ENCODE measurements around the gene SDR42E2. TPM values are rescaled to one million over a fixed set of nuclear protein-coding genes. Genes with fewer than 3 reads are reported as not detected.
A peak's percentile ranks its signal among the peaks of the same experiment; 100 is the strongest.

SDR42E2 gene
- polyA plus RNA-seq, 1 of the 3 experiments (the other 2 are of a cell fraction): not detected

DNA sequence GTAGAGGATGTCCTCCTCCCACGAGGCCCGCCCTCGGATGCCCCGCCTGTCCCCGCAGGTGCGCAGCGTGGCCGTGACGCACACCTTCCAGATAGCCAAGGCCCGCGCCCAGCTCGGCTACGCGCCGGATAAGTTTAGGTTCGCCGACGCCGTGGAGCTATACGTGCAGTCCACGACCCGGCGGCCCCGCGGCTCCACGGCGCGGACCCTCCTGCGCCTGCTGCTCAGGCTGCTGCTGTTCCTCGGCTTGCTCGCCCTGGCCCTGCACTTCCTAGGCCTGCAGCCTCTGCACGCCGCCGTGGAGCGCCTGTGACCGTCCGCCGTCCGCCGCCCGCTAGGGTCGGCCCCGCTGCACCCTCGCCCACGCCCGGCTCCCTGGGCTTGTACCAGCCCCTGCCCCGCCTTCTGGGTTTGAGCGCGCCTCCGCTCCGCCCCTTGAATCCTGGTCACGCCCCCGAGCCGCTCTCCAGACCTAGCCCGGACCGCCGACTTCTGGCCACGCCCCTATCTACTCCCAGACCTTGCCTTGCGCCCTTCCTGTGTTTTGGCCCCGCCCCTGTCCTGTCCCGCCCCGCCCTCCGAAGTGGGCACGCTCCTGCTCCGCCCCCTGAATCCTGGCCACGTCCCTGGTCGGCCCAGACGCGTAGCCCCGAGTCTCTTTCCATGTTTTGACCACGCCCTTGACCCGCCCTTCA is 27.9 kb downstream of the SDR42E2 start (continued):
- TF ChIP-seq, protein P1, sequence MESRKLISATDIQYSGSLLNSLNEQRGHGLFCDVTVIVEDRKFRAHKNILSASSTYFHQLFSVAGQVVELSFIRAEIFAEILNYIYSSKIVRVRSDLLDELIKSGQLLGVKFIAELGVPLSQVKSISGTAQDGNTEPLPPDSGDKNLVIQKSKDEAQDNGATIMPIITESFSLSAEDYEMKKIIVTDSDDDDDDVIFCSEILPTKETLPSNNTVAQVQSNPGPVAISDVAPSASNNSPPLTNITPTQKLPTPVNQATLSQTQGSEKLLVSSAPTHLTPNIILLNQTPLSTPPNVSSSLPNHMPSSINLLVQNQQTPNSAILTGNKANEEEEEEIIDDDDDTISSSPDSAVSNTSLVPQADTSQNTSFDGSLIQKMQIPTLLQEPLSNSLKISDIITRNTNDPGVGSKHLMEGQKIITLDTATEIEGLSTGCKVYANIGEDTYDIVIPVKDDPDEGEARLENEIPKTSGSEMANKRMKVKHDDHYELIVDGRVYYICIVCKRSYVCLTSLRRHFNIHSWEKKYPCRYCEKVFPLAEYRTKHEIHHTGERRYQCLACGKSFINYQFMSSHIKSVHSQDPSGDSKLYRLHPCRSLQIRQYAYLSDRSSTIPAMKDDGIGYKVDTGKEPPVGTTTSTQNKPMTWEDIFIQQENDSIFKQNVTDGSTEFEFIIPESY (IDR thresholded peaks at IDR 0.05; ENCODE audit: borderline replicate concordance, low read depth): no peak

DNA sequence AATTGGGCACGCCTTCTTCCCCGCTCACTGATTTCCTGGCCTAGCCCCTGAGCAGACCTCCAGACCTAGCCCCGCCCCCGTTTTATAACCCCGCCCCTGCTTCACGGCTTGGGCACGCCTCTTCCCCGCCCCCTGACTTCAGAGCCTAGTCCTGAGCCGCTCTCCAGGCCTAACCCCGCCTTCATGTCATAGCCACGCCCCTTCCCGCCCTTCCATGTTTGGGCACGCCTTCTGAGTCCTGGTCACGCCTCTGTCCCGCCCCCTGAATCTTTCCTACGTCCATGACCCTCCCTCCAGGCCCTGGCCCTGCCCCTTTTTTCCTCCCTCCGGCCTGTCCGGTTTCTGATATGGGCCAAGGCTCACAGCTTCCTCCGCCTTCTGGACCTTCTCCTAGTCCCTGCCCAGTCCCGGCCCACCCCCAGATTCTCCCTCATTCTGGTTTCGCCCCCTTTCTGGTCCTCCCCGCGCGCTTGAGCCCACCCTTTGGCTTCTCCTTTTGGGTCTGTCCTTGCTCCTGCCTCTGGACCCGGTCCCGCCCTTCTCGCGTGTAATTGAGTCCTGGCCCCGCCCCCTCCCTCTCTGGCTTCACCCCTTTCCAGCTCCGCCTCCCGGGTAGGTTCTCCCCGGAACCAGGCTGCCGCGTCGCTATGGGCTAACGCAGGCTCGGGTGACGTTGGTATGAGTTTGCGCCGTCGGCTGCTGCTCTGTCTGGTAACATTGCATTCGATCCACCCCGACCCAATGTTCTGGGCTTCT is 28.6 kb downstream of the SDR42E2 start:
- Histone ChIP-seq H3K9me3 (no peaks in the 10 kb centered on the region), H3F3A (replicated peaks; ENCODE audit: insufficient read depth) (peaks cover 11% of the 10 kb centered on the region), H3K27me3 (ENCODE audit: insufficient read depth) (no peaks in the 10 kb centered on the region), H4K20me1 (ENCODE audit: insufficient read depth) (no peaks in the 10 kb centered on the region), H3K27ac (ENCODE audit: low read depth in 2 of 2, low read length in 1 of 2) (peak overlapping the region; percentile 85), H3K4me2 (peak overlapping the region; percentile 75), H3K9me2 (no peaks in the 10 kb centered on the region), H3K4me1 (ENCODE audit: control insufficient read depth in 1 of 2, insufficient read depth in 2 of 2, low read depth in 1 of 2, low read length in 1 of 2) (peaks cover 3 to 26% of the 10 kb centered on the region in 2 experiments; a peak in 2 of 4 replicates), H3K36me3 (replicated peaks in 1 of 2; ENCODE audit: control insufficient read depth in 1 of 2, insufficient read depth in 2 of 2, low read length in 1 of 2) (no peaks in the 10 kb centered on the region), H3K9ac (peak overlapping the region; percentile 73), H3K79me2 (ENCODE audit: insufficient read depth) (no peaks in the 10 kb centered on the region), H3K4me3 (ENCODE audit: low read depth in 2 of 2, low read length in 1 of 2) (peak overlapping the region; percentile 58 to 62), H2AFZ (ENCODE audit: low read depth) (peak overlapping the region; percentile 82)
- CTCF ChIA-PET: interaction anchor here (0.7 to 9.3 kb wide), 6 partner anchors 11 to 191 kb away, joined by 3 to 115 read pairs (median 4); partner anchors contain the start of genes PDZD9 and POLR3E
- TF ChIP-seq FOXM1 (IDR thresholded peaks at IDR 0.05; ENCODE audit: low read depth) (no peak), FOSL2 (IDR thresholded peaks at IDR 0.05; ENCODE audit: borderline replicate concordance, low read depth) (no peak), JUND (IDR thresholded peaks at IDR 0.05) (no peak), POLR2AphosphoS5 (IDR thresholded peaks at IDR 0.05; ENCODE audit: low read depth, low read length) (peak; percentile 77; the same call in 1 of the 2 replicates), FOXJ3 (CRISPR knock-in tag; IDR thresholded peaks at IDR 0.05) (no peak), GATA2 (CRISPR knock-in tag; IDR thresholded peaks at IDR 0.05) (no peak), ELF1 (IDR thresholded peaks at IDR 0.05) (peak; percentile 48; the same call in 1 of the 2 replicates), MXI1 (IDR thresholded peaks at IDR 0.05; ENCODE audit: low read depth, low read length) (0 out of 2 replicates have a peak, but pooled peaks have one; percentile 30), NRF1 (IDR thresholded peaks at IDR 0.05; ENCODE audit: low read depth, low read length) (peak; percentile 50)
- TF ChIP-seq, protein P1 (IDR thresholded peaks at IDR 0.05; ENCODE audit: borderline replicate concordance, low read depth): no peak
- TF ChIP-seq, protein P2, sequence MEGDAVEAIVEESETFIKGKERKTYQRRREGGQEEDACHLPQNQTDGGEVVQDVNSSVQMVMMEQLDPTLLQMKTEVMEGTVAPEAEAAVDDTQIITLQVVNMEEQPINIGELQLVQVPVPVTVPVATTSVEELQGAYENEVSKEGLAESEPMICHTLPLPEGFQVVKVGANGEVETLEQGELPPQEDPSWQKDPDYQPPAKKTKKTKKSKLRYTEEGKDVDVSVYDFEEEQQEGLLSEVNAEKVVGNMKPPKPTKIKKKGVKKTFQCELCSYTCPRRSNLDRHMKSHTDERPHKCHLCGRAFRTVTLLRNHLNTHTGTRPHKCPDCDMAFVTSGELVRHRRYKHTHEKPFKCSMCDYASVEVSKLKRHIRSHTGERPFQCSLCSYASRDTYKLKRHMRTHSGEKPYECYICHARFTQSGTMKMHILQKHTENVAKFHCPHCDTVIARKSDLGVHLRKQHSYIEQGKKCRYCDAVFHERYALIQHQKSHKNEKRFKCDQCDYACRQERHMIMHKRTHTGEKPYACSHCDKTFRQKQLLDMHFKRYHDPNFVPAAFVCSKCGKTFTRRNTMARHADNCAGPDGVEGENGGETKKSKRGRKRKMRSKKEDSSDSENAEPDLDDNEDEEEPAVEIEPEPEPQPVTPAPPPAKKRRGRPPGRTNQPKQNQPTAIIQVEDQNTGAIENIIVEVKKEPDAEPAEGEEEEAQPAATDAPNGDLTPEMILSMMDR (IDR thresholded peaks at IDR 0.05): no peak
- TF ChIP-seq, protein P3, sequence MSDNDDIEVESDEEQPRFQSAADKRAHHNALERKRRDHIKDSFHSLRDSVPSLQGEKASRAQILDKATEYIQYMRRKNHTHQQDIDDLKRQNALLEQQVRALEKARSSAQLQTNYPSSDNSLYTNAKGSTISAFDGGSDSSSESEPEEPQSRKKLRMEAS (IDR thresholded peaks at IDR 0.05; ENCODE audit: low read depth): peak; percentile 55; the same call in 1 of the 2 replicates
- TF ChIP-seq, protein P4, sequence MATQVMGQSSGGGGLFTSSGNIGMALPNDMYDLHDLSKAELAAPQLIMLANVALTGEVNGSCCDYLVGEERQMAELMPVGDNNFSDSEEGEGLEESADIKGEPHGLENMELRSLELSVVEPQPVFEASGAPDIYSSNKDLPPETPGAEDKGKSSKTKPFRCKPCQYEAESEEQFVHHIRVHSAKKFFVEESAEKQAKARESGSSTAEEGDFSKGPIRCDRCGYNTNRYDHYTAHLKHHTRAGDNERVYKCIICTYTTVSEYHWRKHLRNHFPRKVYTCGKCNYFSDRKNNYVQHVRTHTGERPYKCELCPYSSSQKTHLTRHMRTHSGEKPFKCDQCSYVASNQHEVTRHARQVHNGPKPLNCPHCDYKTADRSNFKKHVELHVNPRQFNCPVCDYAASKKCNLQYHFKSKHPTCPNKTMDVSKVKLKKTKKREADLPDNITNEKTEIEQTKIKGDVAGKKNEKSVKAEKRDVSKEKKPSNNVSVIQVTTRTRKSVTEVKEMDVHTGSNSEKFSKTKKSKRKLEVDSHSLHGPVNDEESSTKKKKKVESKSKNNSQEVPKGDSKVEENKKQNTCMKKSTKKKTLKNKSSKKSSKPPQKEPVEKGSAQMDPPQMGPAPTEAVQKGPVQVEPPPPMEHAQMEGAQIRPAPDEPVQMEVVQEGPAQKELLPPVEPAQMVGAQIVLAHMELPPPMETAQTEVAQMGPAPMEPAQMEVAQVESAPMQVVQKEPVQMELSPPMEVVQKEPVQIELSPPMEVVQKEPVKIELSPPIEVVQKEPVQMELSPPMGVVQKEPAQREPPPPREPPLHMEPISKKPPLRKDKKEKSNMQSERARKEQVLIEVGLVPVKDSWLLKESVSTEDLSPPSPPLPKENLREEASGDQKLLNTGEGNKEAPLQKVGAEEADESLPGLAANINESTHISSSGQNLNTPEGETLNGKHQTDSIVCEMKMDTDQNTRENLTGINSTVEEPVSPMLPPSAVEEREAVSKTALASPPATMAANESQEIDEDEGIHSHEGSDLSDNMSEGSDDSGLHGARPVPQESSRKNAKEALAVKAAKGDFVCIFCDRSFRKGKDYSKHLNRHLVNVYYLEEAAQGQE (IDR thresholded peaks at IDR 0.05; ENCODE audit: low read depth, low read length): no peak
- 2% methylated on average over 40 of the region's 43 CpGs for WGBS (ENCODE audit: low lambda C conversion rate)
- POLR2A ChIA-PET: interaction anchor here (1.0 kb wide), 3 partner anchors 26 to 110 kb away, joined by 3 to 4 read pairs (median 3); no protein-coding TSS in a partner anchor
- DNase-seq: peak; percentile 83

All from SK-N-SH (cell line).